Neural cell (in vitro differentiated cells): ENCODE measurements around the gene TMEM244.

Source experiments
- CTCF ChIP-seq: fragments of 450-650 bp; IDR thresholded peaks from 2 replicates; pipeline ENCODE4 v1.5.1; 2014; ENCODE audit warnings: antibody characterized with exemption, mild to moderate bottlenecking, moderate library complexity; ENCODE audit not compliant: poor library complexity, severe bottlenecking
- POLR2AphosphoS5 ChIP-seq: IDR thresholded peaks from 2 replicates; pipeline ENCODE4 v1.6.1; 2012
- SMC3 ChIP-seq: fragments of 450-650 bp; conservative IDR thresholded peaks from 2 replicates; pipeline ENCODE4 v1.6.1; 2014; ENCODE audit warnings: antibody characterized with exemption, mild to moderate bottlenecking, moderate library complexity; ENCODE audit not compliant: poor library complexity

DNA sequence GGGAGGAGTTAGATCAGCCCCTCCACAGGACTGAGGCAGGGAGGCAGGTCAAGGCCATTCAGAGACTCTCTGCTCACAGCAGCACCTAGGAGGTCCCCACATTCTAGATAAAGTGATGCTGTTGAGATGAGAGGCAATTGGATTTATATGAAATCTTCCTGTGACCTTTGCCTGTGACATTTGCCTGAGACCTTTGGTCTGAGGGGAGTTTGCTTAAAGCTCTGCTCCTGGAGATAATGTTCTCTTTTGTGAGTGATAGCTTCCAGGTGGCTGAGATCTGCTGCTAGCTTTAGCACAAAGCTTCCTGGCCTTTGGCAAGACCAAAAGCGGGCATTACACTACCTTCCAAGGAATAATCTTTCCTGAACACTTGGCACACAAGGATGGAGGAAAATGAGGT, 43.3 kb downstream of the TMEM244 start:
- TF ChIP-seq CTCF (no peak), SMC3 (no peak), POLR2AphosphoS5 (no peak)
